BLaER1 (cell line): ENCODE results near the gene SULT1C4.

Source experiments
- H3K27ac ChIP-seq: shearing (Covaris generic); formaldehyde crosslinking; 2 replicates; pipeline ENCODE4 v1.8.1; 2022
- H3K27me3 ChIP-seq: shearing (Covaris generic); formaldehyde crosslinking; 2 replicates; pipeline ENCODE4 v1.8.1; 2022
- H3K36me3 ChIP-seq: shearing (Covaris generic); formaldehyde crosslinking; 2 replicates; pipeline ENCODE4 v1.8.1; 2022
- H3K4me1 ChIP-seq: shearing (Covaris generic); formaldehyde crosslinking; 2 replicates; pipeline ENCODE4 v1.8.1; 2022
- H3K4me2 ChIP-seq: shearing (Covaris generic); formaldehyde crosslinking; 2 replicates; pipeline ENCODE4 v1.8.1; 2022
- H3K4me3 ChIP-seq: shearing (Covaris generic); formaldehyde crosslinking; 2 replicates; pipeline ENCODE4 v1.8.1; 2022
- H3K9ac ChIP-seq: shearing (Covaris generic); formaldehyde crosslinking; 2 replicates; pipeline ENCODE4 v1.8.1; 2022
- H3K9me3 ChIP-seq: shearing (Covaris generic); formaldehyde crosslinking; 2 replicates; pipeline ENCODE4 v1.8.1; 2022
- H4K20me1 ChIP-seq: shearing (Covaris generic); formaldehyde crosslinking; 2 replicates; pipeline ENCODE4 v1.8.1; 2022
- Cebpa-rat ChIP-seq: shearing (Covaris generic); IDR thresholded peaks from 2 replicates; pipeline ENCODE4 v1.8.1; 2022

SULT1C4 gene

DNA sequence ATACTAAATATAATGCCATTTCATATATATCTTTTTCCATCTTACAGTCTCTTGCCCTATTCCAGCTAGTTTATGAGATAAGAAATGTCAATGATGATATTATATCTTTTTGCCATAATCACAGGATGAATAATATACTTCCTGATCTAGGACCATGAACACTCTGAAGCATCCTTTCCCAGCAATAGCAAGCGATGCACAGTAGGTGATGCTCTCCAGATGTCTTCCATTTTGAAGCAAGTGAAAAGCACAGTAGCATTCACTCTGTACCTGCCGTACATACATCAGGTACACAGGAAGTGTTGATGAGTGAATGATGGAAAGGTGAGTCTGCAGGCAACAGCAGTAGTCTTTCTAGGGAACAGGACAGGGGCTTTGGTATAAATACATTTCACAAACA lies 8.6 kb upstream of the SULT1C4 start:
- no peaks in the 10 kb centered on the region for H3K4me1 ChIP-seq
- no peak overlapping the region for H3K9ac ChIP-seq
- H3K4me2 ChIP-seq, result no peak overlapping the region
- no peak overlapping the region for H3K4me3 ChIP-seq
- no peaks in the 10 kb centered on the region for H3K36me3 ChIP-seq
- TF ChIP-seq Cebpa-rat, result no peak
- no peak overlapping the region for H3K27ac ChIP-seq
- H3K9me3 ChIP-seq, result peaks cover 4% of the 10 kb centered on the region; the same call in 1 of the 2 replicates
- H3K27me3 ChIP-seq, result no peaks in the 10 kb centered on the region
- no peaks in the 10 kb centered on the region for H4K20me1 ChIP-seq

DNA sequence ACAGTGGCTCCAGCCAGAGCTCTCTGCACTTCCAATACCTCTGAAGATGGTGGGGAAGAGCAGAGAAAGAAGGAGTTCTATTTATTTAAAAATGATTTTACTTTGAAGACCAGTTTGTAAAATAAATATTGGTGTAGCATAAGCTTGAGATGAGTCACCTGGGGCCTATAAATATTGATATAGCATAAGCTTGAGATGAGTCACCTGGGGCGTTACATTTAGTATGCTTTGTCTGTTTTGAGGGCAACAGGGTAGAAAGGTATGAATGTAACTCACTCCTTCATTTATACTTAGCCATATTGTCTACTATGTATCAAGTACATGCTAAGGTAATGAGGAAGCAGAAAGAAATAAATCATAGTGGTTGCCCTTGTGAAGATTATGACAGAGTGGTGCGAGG lies 7.7 kb upstream of the SULT1C4 start:
- Histone ChIP-seq H3K9ac (no peak overlapping the region), H3K4me2 (no peak overlapping the region), H3K4me1 (no peaks in the 10 kb centered on the region), H3K9me3 (no peaks in the 10 kb centered on the region), H4K20me1 (no peaks in the 10 kb centered on the region), H3K27me3 (no peaks in the 10 kb centered on the region), H3K27ac (no peak overlapping the region), H3K4me3 (no peak overlapping the region), H3K36me3 (no peaks in the 10 kb centered on the region)
- no peak for TF ChIP-seq Cebpa-rat

DNA sequence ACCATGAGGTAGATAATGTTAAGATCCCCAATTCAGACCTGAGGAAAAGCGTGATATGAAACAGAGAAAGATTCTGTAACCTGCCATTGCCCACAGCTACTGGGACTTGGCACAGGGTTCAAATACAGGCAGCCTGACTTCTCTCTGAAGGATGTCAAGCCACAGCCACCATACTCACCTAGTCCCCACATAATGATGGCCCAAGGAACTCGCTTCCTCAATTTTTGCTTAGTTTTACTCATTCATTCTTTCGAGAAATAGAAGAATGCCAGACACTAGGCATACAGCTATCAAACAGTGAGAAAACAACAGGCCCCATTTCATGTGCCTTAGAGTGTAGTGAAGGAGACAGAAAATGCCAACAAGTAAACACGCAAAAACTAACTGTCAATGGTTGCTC lies 980 bp upstream of the SULT1C4 start:
- Histone ChIP-seq H3K9ac (no peak overlapping the region), H3K27me3 (no peaks in the 10 kb centered on the region), H3K27ac (no peak overlapping the region), H3K4me2 (no peak overlapping the region), H3K4me1 (no peaks in the 10 kb centered on the region), H4K20me1 (no peaks in the 10 kb centered on the region), H3K4me3 (no peak overlapping the region), H3K9me3 (no peaks in the 10 kb centered on the region), H3K36me3 (no peaks in the 10 kb centered on the region)
- TF ChIP-seq Cebpa-rat, result no peak

DNA sequence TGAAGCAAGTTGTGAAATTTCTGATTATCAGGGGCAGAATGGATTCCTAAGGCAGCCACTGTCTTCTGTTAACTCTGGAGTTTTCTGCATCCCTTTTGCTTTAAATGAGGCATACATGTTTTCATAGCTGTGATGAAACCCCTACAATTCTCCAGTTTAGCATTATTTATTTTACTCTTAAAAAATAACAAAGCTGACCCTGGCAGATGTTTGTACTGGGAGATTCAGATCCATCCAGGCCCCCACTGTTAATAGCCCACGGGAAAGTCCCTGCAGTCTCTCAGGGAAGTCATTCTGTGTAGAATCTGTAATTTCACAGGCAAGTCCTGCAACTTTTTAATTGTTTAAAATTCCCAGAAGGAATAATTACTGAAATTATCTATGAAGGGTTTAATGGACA lies 353 bp upstream of the SULT1C4 start:
- Histone ChIP-seq H3K4me3 (no peak overlapping the region), H4K20me1 (no peaks in the 10 kb centered on the region), H3K4me2 (no peak overlapping the region), H3K9ac (no peak overlapping the region), H3K27me3 (no peaks in the 10 kb centered on the region), H3K4me1 (no peaks in the 10 kb centered on the region), H3K36me3 (no peaks in the 10 kb centered on the region), H3K27ac (no peak overlapping the region), H3K9me3 (no peaks in the 10 kb centered on the region)
- no peak for TF ChIP-seq Cebpa-rat

DNA sequence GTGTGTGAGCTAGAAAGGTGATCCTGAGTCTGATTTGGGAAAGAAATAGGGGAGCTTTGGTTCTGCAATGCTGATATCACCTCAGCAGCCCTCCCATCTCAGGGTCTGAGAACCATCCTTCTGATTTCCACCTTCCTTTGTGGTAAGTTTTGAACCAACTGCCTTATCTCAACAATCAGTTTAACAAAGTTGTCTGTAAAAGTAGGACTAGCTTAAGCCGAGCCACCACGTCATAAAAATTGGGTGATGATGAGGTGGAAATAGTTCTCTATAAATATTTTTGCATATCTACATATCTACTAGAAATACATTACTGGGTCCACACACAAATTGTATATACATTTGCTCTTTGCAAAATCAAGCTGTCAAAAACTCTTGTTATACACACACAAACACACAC lies 1.1 kb downstream of the SULT1C4 start:
- no peak overlapping the region for H3K4me3 ChIP-seq
- no peak overlapping the region for H3K27ac ChIP-seq
- no peaks in the 10 kb centered on the region for H3K4me1 ChIP-seq
- no peaks in the 10 kb centered on the region for H3K9me3 ChIP-seq
- H4K20me1 ChIP-seq, result no peaks in the 10 kb centered on the region
- H3K36me3 ChIP-seq, result no peaks in the 10 kb centered on the region
- no peaks in the 10 kb centered on the region for H3K27me3 ChIP-seq
- no peak for TF ChIP-seq Cebpa-rat
- H3K9ac ChIP-seq, result no peak overlapping the region
- H3K4me2 ChIP-seq, result no peak overlapping the region

DNA sequence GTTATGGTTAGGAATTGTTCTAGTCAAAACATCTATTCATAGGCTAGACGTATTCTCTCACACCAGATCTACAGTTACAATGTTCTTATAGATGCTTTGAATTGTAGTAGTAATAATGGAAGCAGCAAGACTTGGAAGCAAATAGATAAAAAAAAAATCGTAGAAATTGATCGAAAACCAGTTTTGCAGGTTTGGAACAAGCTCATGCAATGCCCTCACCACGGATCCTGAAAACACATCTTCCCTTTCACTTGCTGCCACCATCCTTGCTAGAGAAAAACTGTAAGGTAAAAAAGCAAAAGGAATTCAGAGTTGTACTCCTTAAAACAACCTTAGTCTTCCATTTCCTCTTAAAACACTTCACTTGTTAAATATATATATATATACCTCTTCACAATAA lies 4.4 kb downstream of the SULT1C4 start:
- Histone ChIP-seq H3K4me2 (no peak overlapping the region), H3K9me3 (no peaks in the 10 kb centered on the region), H3K4me1 (no peaks in the 10 kb centered on the region), H3K4me3 (no peak overlapping the region), H3K36me3 (no peaks in the 10 kb centered on the region), H3K27ac (no peak overlapping the region), H3K9ac (no peak overlapping the region), H3K27me3 (no peaks in the 10 kb centered on the region), H4K20me1 (no peaks in the 10 kb centered on the region)
- no peak for TF ChIP-seq Cebpa-rat

DNA sequence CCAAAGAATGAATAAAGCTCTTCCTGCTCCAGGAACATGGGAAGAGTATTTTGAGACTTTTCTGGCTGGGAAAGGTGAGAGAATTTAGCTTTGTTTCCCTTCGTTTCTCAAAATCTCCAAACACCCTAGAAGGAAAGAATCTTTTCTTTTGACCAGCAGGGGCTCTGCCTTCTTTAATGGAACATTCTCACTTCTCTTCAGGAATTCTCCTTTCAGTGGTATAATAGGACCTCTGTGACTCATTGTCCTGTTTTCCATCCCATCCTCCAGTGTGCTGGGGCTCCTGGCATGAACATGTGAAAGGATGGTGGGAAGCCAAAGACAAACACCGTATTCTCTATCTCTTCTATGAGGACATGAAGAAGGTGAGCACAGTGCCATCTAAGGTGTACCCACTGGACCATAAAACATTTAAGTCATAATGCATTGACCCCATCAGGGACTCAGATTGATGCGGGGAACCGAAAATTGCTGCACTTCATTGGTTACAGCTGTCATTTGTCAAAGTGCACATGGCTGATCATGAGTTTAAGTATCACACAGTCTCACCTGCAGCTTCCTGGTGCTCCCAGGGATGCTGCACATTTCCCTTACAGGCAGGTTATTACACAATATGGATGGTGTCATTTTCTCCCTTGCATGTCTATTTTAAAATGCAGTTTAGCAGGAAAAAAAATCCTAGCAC lies 5.5 kb downstream of the SULT1C4 start:
- Histone ChIP-seq H3K4me2 (no peak overlapping the region), H3K36me3 (no peaks in the 10 kb centered on the region), H3K27me3 (no peaks in the 10 kb centered on the region), H4K20me1 (no peaks in the 10 kb centered on the region), H3K4me1 (no peaks in the 10 kb centered on the region), H3K9me3 (no peaks in the 10 kb centered on the region), H3K4me3 (no peak overlapping the region), H3K9ac (no peak overlapping the region), H3K27ac (no peak overlapping the region)
- TF ChIP-seq Cebpa-rat, result no peak

DNA sequence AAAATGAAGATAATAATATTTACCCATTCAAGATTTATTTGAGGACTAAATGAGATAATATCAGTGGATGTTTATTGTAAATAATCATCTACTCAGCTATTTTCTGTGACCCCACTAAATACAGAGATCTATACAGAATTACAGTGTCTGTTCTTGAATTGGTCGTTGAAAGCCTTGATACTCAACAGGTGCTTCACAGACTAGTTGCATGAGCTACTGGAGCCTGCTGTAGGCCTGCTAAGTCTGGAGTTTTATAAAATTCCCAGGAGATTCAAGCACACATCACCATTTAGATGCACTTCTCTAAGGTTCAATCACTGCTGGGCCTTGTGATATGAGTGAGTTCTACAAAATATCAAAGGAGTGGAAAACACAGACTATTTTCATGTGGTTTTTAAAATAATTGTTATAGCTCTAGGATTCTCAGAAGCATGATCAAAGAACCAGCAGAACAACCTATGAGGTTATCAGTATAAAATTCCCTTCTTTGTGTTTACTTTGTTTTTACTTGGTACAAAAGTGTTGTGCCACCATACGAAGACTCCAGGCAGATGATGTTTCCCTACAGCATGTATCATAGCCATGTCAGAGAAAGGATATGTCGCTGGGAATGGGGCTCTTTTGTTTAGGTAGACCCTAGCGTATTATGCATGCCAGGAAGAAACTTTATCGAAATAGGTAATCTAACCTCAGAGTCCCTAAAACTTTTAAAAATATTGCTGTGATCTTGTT lies 7.1 kb downstream of the SULT1C4 start:
- TF ChIP-seq Cebpa-rat, result no peak
- H3K36me3 ChIP-seq, result no peaks in the 10 kb centered on the region
- no peaks in the 10 kb centered on the region for H3K27me3 ChIP-seq
- H4K20me1 ChIP-seq, result no peaks in the 10 kb centered on the region
- H3K27ac ChIP-seq, result no peak overlapping the region
- H3K9me3 ChIP-seq, result no peaks in the 10 kb centered on the region
- no peak overlapping the region for H3K9ac ChIP-seq
- H3K4me3 ChIP-seq, result no peak overlapping the region
- no peaks in the 10 kb centered on the region for H3K4me1 ChIP-seq
- no peak overlapping the region for H3K4me2 ChIP-seq

DNA sequence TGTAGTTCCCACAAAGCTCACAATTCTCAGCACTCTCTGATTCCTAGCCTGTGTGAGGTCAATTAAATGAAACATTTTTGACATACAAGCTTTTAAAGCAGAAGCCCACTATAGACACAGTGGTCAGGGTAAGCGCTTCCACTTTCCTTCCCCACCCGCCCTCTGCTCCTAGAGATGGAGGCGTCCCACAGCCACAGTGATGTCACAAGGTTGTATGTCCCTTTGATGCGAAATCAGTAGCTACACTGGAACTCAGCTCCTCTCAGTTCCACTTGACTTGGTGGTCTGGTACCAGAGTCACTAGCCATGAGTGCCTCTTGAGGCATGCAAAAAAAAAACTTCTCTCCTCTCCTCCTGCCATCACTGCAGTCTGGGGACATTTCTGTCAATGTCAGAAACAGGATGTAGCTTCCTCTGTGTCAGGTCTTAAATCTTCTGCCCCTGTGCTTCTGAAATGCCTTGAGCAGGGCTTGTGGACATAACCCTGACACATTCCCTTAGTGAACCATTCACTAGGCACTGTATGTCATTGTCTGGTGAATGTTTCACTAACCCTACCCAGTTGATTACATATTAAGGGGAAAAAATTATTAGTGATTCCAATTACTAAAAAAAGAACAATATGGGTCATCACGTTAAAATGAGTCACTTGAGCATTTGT lies 7.8 kb downstream of the SULT1C4 start:
- Histone ChIP-seq H3K4me1 (no peaks in the 10 kb centered on the region), H3K9ac (no peak overlapping the region), H3K27ac (no peak overlapping the region), H4K20me1 (no peaks in the 10 kb centered on the region), H3K9me3 (no peaks in the 10 kb centered on the region), H3K36me3 (no peaks in the 10 kb centered on the region), H3K4me2 (no peak overlapping the region), H3K27me3 (no peaks in the 10 kb centered on the region), H3K4me3 (no peak overlapping the region)
- no peak for TF ChIP-seq Cebpa-rat

DNA sequence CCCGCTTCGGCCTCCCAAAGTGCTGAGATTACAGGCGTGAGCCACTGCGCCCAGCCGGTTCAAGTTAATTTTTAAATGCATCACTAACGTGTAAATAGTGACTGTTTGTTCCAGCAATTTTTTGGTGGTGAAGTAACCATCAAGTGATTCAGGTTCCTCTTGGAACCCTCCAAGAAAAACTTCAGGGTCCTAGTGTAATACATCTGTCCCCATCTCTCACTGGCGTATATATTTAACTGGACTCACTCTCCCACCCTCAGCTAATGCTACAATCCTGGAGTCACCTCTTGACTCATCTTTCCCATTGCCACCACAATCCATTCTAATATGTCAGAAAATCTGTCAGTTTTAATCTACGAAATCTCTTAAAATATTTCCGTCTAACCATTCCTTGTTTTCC lies 10.3 kb downstream of the SULT1C4 start:
- no peak for TF ChIP-seq Cebpa-rat
- Histone ChIP-seq H3K36me3 (no peaks in the 10 kb centered on the region), H3K4me2 (no peak overlapping the region)

More for the DNA sequence above, 10.3 kb downstream of the SULT1C4 start:
- no peaks in the 10 kb centered on the region for H3K4me1 ChIP-seq
- H3K27me3 ChIP-seq, result no peaks in the 10 kb centered on the region
- H3K9me3 ChIP-seq, result peaks cover 13% of the 10 kb centered on the region
- H3K27ac ChIP-seq, result no peak overlapping the region
- no peak overlapping the region for H3K4me3 ChIP-seq
- H3K9ac ChIP-seq, result no peak overlapping the region
- no peaks in the 10 kb centered on the region for H4K20me1 ChIP-seq
